ENCODE data around the gene RNASE4. TPM values are rescaled to one million over a fixed set of nuclear protein-coding genes. Genes with fewer than 3 reads are reported as not detected.

Gene RNASE4
- total RNA-seq, 4 donors from 2014 or later, result 171 to 355 (median 289) TPM

DNA sequence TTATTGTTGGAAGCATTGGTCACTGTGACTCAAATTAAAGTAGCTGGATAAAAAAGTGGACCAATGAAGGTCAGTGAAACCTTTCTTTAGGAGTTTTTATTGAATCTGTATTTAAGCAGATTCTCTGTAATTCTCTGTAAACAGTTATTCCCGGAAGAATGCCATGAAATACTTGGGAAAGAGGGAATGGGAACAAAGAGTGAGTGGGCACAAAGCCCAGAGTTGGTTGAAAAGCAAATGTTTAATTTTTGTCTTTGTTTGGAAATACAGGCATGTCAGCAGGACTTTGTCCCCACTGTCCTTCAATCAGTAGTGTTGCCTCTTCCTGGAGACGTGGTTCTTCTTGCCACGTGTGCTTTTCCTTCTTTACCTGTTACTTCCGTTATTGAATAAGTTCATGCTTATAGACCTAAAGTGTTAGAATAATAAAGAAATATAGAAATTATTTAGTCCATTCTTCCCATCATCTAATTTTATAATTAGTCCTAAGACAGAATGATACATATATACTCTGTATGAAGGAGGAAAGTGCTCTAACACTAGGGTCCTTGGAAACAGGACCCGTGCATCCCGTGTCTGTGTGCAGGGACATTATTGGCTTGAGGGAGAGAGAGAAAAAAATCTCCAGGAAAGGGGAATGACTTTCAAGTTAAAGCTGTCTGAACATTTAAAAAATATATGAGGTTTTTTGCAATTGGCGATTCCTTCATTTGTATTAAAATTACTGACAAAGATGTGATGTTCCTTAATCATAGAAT lies 2.2 kb downstream of the RNASE4 start:
- TF ChIP-seq, protein P1, sequence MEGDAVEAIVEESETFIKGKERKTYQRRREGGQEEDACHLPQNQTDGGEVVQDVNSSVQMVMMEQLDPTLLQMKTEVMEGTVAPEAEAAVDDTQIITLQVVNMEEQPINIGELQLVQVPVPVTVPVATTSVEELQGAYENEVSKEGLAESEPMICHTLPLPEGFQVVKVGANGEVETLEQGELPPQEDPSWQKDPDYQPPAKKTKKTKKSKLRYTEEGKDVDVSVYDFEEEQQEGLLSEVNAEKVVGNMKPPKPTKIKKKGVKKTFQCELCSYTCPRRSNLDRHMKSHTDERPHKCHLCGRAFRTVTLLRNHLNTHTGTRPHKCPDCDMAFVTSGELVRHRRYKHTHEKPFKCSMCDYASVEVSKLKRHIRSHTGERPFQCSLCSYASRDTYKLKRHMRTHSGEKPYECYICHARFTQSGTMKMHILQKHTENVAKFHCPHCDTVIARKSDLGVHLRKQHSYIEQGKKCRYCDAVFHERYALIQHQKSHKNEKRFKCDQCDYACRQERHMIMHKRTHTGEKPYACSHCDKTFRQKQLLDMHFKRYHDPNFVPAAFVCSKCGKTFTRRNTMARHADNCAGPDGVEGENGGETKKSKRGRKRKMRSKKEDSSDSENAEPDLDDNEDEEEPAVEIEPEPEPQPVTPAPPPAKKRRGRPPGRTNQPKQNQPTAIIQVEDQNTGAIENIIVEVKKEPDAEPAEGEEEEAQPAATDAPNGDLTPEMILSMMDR (IDR thresholded peaks at IDR 0.05; ENCODE audit: low read depth), result no peak

DNA sequence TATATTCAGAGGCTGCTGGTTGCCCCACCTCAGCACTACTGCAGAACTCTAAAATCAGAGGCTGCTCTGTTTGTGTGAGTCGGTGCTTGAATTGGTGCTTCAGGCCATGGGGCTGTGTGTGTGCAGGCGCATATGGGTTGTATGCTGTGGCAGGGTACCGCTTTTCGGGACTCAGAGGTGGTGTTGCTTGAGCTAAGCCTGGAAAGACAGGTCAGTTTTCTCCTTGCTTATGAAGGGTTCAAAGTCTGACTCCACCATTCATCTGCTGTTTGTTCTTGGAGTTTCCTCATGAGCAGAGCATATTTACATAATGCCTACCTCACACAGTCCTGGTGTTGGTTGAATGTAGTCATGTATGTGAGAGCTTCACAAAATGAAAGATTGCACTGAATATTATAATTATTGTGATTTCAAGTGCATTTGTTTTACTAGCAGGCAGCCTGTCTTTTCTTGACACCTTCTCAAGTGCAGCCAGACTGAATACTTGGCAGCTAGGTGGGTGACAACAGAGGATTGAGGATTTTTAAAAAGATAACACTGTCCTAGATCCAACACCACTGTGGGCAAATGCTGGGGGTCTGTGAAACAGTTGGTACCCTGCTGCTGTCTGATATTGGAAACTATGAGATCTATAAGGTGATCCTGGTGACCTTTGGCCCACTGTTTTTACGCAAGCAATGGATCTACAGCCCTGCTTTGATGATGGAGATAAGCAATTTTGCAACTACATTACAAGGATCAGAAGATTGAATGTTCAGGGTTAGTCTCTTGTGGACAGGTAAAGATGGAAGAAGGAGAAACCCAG lies 3.2 kb downstream of the RNASE4 start:
- TF ChIP-seq, protein P1 (IDR thresholded peaks at IDR 0.05; ENCODE audit: low read depth), result no peak

DNA sequence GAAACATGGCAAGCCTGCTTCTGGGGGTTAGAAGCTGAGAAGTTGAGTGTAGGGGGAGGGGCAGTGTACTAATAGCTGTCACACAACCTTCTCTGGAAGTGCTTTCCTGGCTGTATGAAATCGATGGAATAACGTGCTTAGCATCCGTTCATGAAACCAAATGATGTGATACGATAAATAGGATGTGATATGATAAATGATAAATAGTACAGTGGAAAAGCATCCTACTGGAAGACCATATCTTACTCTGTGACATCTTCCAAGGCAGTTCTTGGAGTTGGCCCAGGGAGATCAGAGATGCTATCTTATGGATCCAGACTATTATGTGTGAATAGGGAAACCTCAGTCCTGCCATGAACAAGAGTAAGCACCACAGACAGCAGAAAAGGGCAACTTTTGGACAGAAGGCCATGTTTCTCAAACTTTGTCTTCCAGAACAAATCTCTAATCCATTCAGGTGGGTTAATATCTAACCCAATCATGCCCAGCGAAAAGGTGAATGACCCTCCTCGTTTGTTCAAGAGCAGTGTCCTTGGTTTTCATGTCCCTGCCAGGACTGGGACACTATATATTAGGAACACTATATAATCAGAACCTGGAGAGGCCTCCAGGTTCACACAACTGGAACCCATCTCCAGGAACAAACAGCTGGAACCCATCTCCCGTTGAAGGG lies 3.9 kb downstream of the RNASE4 start, which contains the start of gene ANG:
Gene ANG (plus strand): TSS at position 598 of the 673 bp plus-strand sequence. CDS start 4,801 bp downstream, outside the sequence.
- TF ChIP-seq, protein P1 (IDR thresholded peaks at IDR 0.05; ENCODE audit: low read depth), result no peak

DNA sequence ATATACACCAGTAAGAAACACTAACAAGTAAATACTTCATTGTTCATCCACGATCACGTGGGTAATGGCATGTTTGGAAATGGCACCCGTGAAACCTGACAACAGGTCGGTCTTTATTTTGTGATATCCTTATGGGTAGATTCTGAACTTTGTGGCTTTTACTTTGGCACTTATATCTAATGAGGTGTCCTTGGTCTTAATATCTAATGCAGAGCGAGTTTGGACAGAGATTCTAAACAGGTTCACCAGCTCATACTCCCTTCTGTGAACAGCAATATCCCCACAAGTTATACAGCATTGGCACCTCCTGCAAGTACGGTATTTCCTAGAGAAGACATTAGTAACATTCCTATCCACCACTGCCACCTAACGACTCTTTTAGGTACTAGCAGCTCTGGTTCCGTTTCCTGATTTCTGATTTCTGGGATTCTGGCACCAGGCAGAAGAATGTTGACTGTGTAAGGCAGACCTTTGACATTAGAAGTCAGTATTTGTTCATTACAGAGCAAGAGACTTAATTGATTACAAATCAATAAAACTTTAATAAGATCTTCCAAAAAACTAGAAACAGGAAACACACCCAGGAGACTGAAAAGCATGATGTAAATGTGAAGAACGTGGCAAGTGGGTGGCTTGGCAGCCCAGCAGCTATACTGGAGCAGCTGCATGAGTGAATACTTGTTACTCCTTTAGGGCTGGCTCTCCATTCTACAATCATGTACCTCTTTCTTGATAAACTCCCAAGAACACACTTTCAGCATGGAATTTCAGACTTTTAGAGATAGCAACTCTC lies 6.7 kb downstream of the RNASE4 start:
- TF ChIP-seq, protein P1 (IDR thresholded peaks at IDR 0.05; ENCODE audit: low read depth), result no peak

DNA sequence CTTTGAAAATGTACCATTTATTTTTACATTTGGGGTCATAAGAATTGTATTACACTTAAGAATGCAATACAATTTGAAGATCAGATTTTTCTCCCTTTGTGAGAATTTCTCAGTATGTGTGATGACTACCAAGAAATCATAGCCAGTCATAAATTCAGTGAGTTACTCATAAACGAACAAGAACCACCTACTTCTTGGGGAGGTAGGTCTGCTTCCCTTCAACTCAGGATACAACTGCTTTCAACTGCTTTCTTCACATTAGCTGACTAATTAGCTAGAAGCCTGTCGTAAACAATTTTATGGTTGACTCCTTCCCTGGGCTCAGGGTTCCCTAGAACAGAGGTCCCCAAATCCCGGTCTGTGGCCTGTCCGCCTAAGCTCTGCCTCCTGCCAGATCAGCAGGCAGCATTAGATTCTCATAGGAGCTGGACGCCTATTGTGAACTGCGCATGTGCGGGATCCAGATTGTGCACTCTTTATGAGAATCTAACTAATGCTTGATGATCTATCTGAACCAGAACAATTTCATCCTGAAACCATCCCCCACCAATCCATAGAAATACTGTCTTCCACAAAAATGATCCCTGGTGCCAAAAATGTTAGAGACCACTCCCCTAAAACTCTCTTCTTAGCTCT lies 7.9 kb downstream of the RNASE4 start:
- TF ChIP-seq, protein P1 (IDR thresholded peaks at IDR 0.05; ENCODE audit: low read depth), result no peak

DNA sequence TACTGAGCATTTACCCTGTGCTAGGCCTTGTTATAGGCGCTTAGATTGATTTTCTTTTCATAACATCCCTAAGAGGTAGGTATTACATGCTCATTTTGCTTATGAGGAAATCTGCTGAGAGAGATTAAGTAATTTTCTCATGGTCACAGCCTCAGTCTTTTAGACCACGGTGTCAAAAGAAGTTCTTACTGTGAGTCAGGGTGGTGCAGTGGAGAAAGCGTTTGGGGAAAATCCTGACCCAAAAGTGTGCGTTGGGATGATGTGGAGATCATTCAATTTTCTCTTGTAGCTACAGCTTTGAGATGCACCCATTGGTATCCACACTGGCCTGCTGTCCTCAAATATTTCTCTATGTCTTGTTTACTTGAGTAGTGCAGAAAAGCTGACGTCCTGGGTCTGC lies 12.4 kb downstream of the RNASE4 start:
- TF ChIP-seq, protein P1 (IDR thresholded peaks at IDR 0.05; ENCODE audit: low read depth), result no peak

All from subcutaneous adipose tissue (tissue), 4 donors.